ENCODE results near the gene PDE11A. TPM values are rescaled to one million over a fixed set of nuclear protein-coding genes. Genes with fewer than 3 reads are reported as not detected.
A peak's percentile ranks its signal among the peaks of the same experiment; 100 is the strongest.

Gene PDE11A
- total and polyA plus RNA-seq, 2 donors from 2014 or later = 0.58 to 0.82 TPM

- Histone ChIP-seq H3K4me1 (ENCODE audit: control insufficient read depth in 2 of 3, insufficient read depth in 2 of 3, low read depth in 1 of 3, low read length in 3 of 3) (peaks cover 0 to under 1% (median under 1%) of the 10 kb centered on the region in 3 donors), H3K27me3 (ENCODE audit: control insufficient read depth, insufficient read depth, low read length) (no peaks in the 10 kb centered on the region), H3K27ac (ENCODE audit: low read depth in 2 of 2, low read length in 2 of 2) (no peak overlapping the region), H3K36me3 (ENCODE audit: control insufficient read depth in 2 of 3, insufficient read depth in 3 of 3, low read length in 3 of 3) (no peaks in the 10 kb centered on the region), H3K9me3 (ENCODE audit: control insufficient read depth in 2 of 3, insufficient read depth in 1 of 3, low read length in 3 of 3) (no peaks in the 10 kb centered on the region), H3K4me3 (ENCODE audit: low read length in 3 of 3) (no peak overlapping the region), H3K9ac (ENCODE audit: low read length in 3 of 3) (no peak overlapping the region)
- TF ChIP-seq CTCF (IDR thresholded peaks at IDR 0.05; ENCODE audit: borderline replicate concordance, extremely low read depth, insufficient read depth) = no peak
- DNase-seq = peak in 1 of 5 donors; percentile 2
- no peak for FAIRE-seq
- intact Hi-C loops (cut with DNase I) = no loop called here
These were observed 409.7 kb downstream of the PDE11A start for GRCh38 chr2:177662895-177663294.

GRCh38 chr2:177660742-177661141, 411.8 kb downstream of the PDE11A start:
- TF ChIP-seq CTCF (IDR thresholded peaks at IDR 0.05; ENCODE audit: borderline replicate concordance, extremely low read depth, insufficient read depth) = no peak
- DNase-seq (no peak), FAIRE-seq (no peak)
- Histone ChIP-seq H3K4me3 (ENCODE audit: low read length in 3 of 3) (no peak overlapping the region), H3K4me1 (ENCODE audit: control insufficient read depth in 2 of 3, insufficient read depth in 2 of 3, low read depth in 1 of 3, low read length in 3 of 3) (peaks cover 0 to 2% (median 0%) of the 10 kb centered on the region in 3 donors), H3K9me3 (ENCODE audit: control insufficient read depth in 2 of 3, insufficient read depth in 1 of 3, low read length in 3 of 3) (no peaks in the 10 kb centered on the region), H3K9ac (ENCODE audit: low read length in 3 of 3) (no peak overlapping the region), H3K27me3 (ENCODE audit: control insufficient read depth, insufficient read depth, low read length) (no peaks in the 10 kb centered on the region), H3K36me3 (ENCODE audit: control insufficient read depth in 2 of 3, insufficient read depth in 3 of 3, low read length in 3 of 3) (no peaks in the 10 kb centered on the region), H3K27ac (ENCODE audit: low read depth in 2 of 2, low read length in 2 of 2) (no peak overlapping the region)
- intact Hi-C loops (cut with DNase I) = no loop called here

- FAIRE-seq (no peak), DNase-seq (no peak)
- Histone ChIP-seq H3K4me1 (ENCODE audit: control insufficient read depth in 2 of 3, insufficient read depth in 2 of 3, low read depth in 1 of 3, low read length in 3 of 3) (peaks cover 0 to 2% (median 0%) of the 10 kb centered on the region in 3 donors), H3K9me3 (ENCODE audit: control insufficient read depth in 2 of 3, insufficient read depth in 1 of 3, low read length in 3 of 3) (no peaks in the 10 kb centered on the region), H3K4me3 (ENCODE audit: low read length in 3 of 3) (no peak overlapping the region), H3K9ac (ENCODE audit: low read length in 3 of 3) (no peak overlapping the region), H3K36me3 (ENCODE audit: control insufficient read depth in 2 of 3, insufficient read depth in 3 of 3, low read length in 3 of 3) (no peaks in the 10 kb centered on the region), H3K27ac (ENCODE audit: low read depth in 2 of 2, low read length in 2 of 2) (no peak overlapping the region), H3K27me3 (ENCODE audit: control insufficient read depth, insufficient read depth, low read length) (no peaks in the 10 kb centered on the region)
- TF ChIP-seq CTCF (IDR thresholded peaks at IDR 0.05; ENCODE audit: borderline replicate concordance, extremely low read depth, insufficient read depth) = no peak
- intact Hi-C loops (cut with DNase I) = no loop called here
These were observed 414.3 kb downstream of the PDE11A start for GRCh38 chr2:177658309-177658708.

- H3K36me3 ChIP-seq (ENCODE audit: control insufficient read depth in 2 of 3, insufficient read depth in 3 of 3, low read length in 3 of 3) = no peaks in the 10 kb centered on the region
- no peak overlapping the region for H3K27ac ChIP-seq (ENCODE audit: low read depth in 2 of 2, low read length in 2 of 2)
- H3K4me1 ChIP-seq (ENCODE audit: control insufficient read depth in 2 of 3, insufficient read depth in 2 of 3, low read depth in 1 of 3, low read length in 3 of 3) = peaks cover 0 to 9% (median 0%) of the 10 kb centered on the region in 3 donors
- H3K4me3 ChIP-seq (ENCODE audit: low read length in 3 of 3) = no peak overlapping the region
- H3K9me3 ChIP-seq (ENCODE audit: control insufficient read depth in 2 of 3, insufficient read depth in 1 of 3, low read length in 3 of 3) = no peaks in the 10 kb centered on the region
- intact Hi-C loops (cut with DNase I) = no loop called here
- H3K27me3 ChIP-seq (ENCODE audit: control insufficient read depth, insufficient read depth, low read length) = no peaks in the 10 kb centered on the region
- no peak overlapping the region for H3K9ac ChIP-seq (ENCODE audit: low read length in 3 of 3)
- no peak for FAIRE-seq
- peak in 4 of 5 donors; percentile 52 to 91 (median 72) for DNase-seq
- no peak for TF ChIP-seq CTCF (IDR thresholded peaks at IDR 0.05; ENCODE audit: borderline replicate concordance, extremely low read depth, insufficient read depth)
These were observed 420.7 kb downstream of the PDE11A start for GRCh38 chr2:177651833-177652232.

All from kidney (tissue), 14 donors.